ENCODE data around the gene PTEN.
A peak's percentile ranks its signal among the peaks of the same experiment; 100 is the strongest.

- TF ChIP-seq MAX (IDR thresholded peaks at IDR 0.05) (peak; percentile 98), CEBPB (IDR thresholded peaks at IDR 0.05) (no peak), ZBTB7A (IDR thresholded peaks at IDR 0.05; ENCODE audit: low read depth) (peak; percentile 97), RAD21 (IDR thresholded peaks at IDR 0.05; ENCODE audit: low read depth) (peak; percentile 20; the same call in 1 of the 2 replicates), EGR1 (IDR thresholded peaks at IDR 0.05) (peak; percentile 64), USF1 (IDR thresholded peaks at IDR 0.05) (peak; percentile 96), EP300 (IDR thresholded peaks at IDR 0.05; ENCODE audit: borderline replicate concordance) (peak; percentile 52), FOXM1 (IDR thresholded peaks at IDR 0.05; ENCODE audit: borderline replicate concordance, low read depth) (peak; percentile 42; the same call in 1 of the 2 replicates), REST (IDR thresholded peaks at IDR 0.05; ENCODE audit: low read depth) (peak; percentile 37; the same call in 1 of the 2 replicates)
These were observed 1.3 kb upstream of the PTEN start for GRCh38 chr10:87861953-87862678.
